GM19438 (cell line): ENCODE measurements around the gene HMGCL.
"Not testable (repeated sequence)": the region's sequence is repeated elsewhere in the genome, so short reads cannot be mapped to it uniquely, and the experiment has no call there.

Source experiments
- ATAC-seq: cut with Tn5 transposase; IDR thresholded peaks from one replicate; pipeline ENCODE4 v1.9.1; 2021; ENCODE audit warnings: low read depth; ENCODE audit not compliant: unreplicated experiment

The HMGCL gene

GRCh38 chr1:23799570-23800399 lies 25.4 kb downstream of the HMGCL start:
- no peak for ATAC-seq

- ATAC-seq = no peak
These were observed 26.0 kb downstream of the HMGCL start for GRCh38 chr1:23799255-23799569.

- no peak for ATAC-seq
These were observed 26.5 kb downstream of the HMGCL start for GRCh38 chr1:23798662-23799142.

- no peak for ATAC-seq
These were observed 27.5 kb downstream of the HMGCL start for GRCh38 chr1:23797478-23798448.

GRCh38 chr1:23796466-23797271 lies 28.6 kb downstream of the HMGCL start:
- ATAC-seq = no peak

DNA sequence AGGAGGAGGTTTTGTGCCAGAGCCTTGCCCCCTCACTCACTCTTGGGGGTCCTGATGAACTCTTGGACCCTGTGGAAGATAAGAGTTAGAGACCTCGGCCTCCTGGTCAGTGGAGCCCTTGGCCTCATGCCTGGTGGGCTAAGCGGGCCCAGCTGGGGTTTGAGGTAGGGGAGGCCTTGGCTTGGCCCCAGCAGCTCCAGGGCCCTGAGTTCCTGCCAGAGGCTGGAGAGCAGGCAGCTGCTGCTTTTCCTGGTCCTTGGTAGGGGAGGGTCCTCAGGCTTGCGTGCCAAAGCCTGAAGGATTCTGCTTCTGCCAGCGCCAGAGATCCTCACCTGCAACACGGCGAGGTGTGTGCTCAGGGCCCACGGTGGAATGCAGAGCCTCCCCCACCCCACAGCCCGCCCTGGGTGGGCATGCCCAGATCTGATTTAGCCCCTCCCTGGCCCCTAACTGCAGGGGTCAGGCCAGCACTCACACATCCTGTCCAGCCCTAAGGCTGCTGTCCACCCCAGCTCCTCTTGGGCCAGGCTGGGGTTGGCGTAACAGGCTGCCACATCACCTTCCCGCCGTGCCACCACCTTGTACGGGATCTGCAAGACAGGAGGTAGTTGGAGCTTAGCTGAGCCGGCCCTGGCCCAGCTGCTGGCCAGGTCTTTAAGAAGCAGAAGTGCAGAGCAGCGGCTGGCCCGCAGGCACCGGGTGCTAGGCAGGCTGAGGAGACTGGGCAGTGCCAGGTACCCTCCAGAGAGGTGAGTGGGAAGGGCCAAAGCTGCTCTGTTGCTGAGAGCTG lies 29.4 kb downstream of the HMGCL start:
- no peak for ATAC-seq

- not testable (repeated sequence) for ATAC-seq
These were observed 30.5 kb downstream of the HMGCL start for GRCh38 chr1:23794732-23795182.

- no peak for ATAC-seq
These were observed 31.1 kb downstream of the HMGCL start for GRCh38 chr1:23793861-23794731.

DNA sequence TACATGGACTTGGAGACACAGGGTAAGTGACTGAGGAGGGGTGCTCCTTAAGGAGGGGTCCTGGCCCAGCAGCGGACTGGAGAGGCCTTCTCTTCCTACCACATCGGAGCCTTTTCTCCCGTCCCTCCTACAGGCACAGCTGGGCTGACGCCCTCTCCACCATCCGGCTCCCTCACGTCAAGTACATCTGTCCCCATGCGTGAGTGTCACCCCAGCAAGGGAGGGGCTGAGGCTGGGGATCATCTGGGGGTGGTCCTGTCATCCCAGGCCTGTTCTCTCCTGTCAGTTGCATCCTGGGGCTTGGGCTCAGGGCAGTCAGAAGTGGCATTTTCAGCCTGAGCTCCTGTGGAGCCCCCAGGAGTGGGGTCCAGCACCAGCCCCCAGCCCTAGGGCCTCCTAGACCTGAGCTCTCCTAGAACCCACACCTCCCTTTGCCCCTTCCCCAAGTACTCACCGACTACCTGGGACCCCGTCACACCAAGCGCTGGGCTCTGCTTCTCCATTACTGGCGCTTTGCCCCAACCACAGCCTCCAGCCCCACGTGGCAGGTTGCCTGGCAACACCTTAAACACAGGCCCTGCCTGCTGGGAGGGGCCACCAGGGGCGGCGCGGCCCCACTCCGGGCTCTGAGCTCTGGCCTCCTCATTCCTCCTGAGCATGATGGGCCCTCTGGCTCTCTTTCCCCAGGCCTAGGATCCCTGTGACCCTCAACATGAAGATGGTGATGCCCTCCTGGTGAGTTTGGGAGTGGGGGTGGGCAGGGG lies 32.0 kb downstream of the HMGCL start:
- no peak for ATAC-seq

- no peak for ATAC-seq
These were observed 32.9 kb downstream of the HMGCL start for GRCh38 chr1:23792151-23792945.

DNA sequence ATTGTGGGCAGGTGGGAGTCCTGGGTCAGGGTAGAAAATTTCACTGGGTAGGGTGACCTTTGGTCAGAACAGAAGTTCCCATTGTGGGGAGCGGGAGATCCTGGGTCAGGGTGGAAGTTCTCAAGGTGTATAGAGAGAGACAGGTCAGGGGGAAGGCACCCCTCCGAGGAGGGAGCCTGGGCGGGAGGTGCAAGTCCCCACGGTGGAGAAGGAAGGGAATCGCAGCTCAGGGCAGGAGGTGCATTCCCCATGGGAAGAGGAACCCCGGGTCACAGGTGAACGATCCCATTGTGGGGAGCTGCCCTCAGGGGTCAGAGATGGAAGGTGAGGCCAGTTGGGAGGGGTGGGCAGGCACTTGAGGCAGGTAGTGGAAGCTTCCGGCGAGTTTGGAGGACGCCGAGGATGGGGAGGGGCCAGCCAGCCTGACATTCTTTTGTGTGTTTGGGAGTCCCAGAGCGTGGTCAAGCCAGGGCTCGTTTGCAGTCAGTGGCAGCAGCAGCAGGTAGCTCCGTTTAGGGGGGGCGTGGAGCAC lies 33.6 kb downstream of the HMGCL start:
- no peak for ATAC-seq

GRCh38 chr1:23790696-23791515 lies 34.3 kb downstream of the HMGCL start, which contains the start of gene LYPLA2:
TSS of gene LYPLA2 (plus strand) at chr1:23791145. CDS start at chr1:23792683, 1,538 bp downstream.
- peak; percentile 74 for ATAC-seq

DNA sequence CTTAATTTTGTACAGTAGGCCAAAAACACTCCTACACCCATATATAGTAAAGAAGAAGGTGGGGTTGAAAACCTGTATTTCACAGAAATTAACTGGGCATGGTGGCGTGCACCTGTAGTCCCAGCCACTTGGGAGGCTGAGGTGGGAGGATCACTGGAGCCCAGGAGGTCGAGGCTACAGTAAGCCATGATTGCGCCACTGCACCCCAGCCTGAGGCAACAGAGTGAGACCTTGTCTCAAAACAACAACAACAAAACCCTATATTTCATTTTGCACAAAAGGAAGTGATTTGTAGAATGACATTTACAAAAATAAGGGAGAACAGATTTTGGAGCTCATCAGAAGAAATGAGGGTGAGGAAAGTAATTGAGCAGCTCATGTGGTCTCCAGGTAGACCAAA lies 36.5 kb downstream of the HMGCL start:
- no peak for ATAC-seq

DNA sequence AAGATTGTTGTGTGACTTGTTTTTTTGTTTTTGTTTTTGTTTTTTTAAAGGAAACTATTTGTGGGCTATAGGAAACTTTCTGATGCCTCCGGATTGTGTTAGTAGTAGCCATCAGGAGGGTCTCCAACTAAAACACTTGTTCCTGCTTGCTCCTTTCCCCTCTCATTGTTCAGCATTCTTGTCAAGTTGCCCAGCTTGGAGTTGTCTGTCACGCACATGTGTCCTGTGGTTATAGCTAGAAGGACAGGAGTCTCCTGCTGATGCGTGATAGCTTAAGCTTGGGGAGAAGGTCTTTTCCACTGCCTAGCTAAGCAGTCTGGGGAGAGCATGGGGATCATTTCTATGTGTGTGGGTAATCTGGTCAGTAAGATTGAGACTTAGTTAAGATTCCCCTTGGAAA lies 37.5 kb downstream of the HMGCL start:
- no peak for ATAC-seq

DNA sequence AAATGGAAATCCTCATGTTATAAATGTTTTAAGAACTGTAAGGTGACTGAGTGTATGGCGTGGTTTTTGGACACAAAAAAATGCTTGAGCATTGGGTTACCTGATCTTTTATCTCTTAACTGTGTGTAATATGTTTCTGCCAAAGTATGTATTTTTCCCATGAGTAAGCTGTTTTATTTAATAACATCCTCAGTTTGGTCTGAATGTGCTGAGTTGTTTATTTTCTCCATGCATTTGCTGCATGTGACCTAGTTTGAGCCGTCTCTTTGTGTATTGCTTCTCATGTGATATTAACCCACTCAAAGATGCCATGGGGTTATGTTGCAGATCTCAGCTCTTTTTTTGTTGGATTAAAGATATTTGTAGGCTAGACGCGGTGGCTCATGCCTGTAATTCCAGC lies 40.4 kb downstream of the HMGCL start:
- no peak for ATAC-seq

- not testable (repeated sequence) for ATAC-seq
These were observed 42.1 kb downstream of the HMGCL start for GRCh38 chr1:23783141-23783540.
